Retinal pigment epithelial cell (primary cell): ENCODE results near the gene RPLP2.

Experiments used
- DNase-seq: peaks from one replicate; pipeline ENCODE4 v3.0.0-alpha.2; 2010; ENCODE audit warnings: low read depth
- H3K4me3 ChIP-seq: 2 replicates; pipeline ENCODE4 v1.5.1; 2011; ENCODE audit warnings: mild to moderate bottlenecking, low read length, control low read depth, moderate library complexity
- TF ChIP-seq, protein P1 (sequence below): conservative IDR thresholded peaks from 2 replicates; pipeline ENCODE4 v1.5.1; 2011; ENCODE audit warnings: low read depth, low read length, control low read depth, inconsistent platforms

Gene RPLP2

DNA sequence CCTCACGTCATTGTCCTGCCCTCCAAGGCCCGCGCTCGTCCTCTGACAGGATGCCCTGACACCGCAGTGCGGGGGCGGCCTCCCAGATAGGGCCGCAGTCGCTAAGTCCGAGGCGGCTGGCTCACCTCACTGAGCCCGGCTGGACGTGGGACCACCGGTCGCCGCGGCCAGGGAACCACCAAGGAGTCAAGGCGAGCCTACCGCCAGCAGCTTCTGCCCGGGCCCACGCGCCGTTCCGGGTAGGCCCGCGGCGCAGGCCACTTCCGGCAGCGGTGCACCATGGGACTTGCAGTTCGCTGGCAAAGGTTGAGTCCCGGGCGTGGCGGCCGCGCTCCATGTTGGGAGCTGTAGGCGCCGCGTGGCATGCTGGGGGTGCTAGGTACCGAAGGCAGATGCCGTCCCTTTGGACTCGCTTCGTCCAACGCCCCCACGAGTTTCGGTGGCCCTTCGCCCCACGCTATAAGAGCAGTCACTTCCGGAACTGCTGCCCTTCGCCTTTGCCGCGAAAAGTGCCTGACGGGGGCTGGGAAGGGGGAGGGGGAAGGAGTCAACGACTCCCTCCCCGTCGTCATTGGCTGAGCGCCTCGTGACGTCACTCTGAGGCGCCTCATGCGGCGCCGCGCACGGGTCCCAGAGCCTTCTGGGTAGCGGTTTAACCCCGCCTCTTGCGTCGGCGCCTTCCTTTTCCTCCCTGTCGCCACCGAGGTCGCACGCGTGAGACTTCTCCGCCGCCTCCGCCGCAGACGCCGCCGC is at the start of gene RPLP2:
Gene RPLP2, plus strand, starts transcription at position 681 of the 753 bp plus-strand sequence. CDS start 268 bp downstream, outside the sequence.
- peak within 1 kb of the TSS; percentile 88 for H3K4me3 ChIP-seq
- TF ChIP-seq, protein P1, sequence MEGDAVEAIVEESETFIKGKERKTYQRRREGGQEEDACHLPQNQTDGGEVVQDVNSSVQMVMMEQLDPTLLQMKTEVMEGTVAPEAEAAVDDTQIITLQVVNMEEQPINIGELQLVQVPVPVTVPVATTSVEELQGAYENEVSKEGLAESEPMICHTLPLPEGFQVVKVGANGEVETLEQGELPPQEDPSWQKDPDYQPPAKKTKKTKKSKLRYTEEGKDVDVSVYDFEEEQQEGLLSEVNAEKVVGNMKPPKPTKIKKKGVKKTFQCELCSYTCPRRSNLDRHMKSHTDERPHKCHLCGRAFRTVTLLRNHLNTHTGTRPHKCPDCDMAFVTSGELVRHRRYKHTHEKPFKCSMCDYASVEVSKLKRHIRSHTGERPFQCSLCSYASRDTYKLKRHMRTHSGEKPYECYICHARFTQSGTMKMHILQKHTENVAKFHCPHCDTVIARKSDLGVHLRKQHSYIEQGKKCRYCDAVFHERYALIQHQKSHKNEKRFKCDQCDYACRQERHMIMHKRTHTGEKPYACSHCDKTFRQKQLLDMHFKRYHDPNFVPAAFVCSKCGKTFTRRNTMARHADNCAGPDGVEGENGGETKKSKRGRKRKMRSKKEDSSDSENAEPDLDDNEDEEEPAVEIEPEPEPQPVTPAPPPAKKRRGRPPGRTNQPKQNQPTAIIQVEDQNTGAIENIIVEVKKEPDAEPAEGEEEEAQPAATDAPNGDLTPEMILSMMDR: no peak
- peak; percentile 88 for DNase-seq

DNA sequence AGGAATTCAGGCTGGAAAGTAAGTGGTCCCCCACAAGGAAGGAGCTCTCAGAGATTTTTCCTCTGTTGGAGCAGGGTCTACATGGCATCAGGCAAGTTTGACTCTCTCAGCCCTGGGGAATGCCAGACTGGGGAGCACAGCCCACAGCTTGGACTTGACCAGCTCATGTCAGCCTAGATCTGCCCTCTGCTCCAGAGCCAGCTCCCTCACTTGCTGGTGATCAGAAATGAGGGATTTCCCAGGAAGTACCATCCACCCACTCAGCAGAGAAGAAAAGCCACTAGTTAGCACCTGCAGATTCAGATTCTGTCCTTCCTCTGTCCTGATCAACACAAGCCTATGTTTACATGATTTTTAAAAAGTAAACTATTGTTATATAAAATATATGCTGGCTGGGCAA is 49.5 kb upstream of the RPLP2 start:
- no peak overlapping the region for H3K4me3 ChIP-seq
- TF ChIP-seq, protein P1: no peak
- no peak for DNase-seq

DNA sequence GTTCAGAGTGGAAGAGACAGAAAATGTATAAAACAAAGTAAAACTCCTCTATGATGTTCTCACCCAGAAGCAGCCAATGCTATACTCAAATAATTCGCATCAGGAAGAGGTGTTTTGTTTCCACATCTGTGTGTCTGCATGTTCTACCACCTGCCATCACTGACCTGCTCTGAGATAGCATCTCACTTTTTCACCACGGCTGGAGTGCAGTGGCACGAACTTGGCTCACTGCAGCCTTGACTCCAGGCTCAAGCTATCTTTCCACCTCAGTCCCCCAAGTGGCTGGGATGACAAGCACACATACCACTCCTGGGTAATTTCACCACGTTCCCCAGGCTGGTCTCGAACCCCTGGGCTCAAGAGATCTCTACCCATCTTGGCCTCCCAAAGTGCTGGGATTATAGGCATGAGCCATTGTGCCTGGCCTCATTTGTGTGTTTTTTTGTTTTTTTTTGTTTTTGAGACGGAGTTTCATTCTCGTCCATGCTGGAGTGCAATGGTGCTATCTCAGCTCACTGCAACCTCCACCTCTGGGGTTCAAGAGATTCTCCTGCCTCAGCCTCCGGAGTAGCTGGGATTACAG is 48.1 kb upstream of the RPLP2 start:
- DNase-seq: no peak
- H3K4me3 ChIP-seq: no peak overlapping the region
- TF ChIP-seq, protein P1: no peak

DNA sequence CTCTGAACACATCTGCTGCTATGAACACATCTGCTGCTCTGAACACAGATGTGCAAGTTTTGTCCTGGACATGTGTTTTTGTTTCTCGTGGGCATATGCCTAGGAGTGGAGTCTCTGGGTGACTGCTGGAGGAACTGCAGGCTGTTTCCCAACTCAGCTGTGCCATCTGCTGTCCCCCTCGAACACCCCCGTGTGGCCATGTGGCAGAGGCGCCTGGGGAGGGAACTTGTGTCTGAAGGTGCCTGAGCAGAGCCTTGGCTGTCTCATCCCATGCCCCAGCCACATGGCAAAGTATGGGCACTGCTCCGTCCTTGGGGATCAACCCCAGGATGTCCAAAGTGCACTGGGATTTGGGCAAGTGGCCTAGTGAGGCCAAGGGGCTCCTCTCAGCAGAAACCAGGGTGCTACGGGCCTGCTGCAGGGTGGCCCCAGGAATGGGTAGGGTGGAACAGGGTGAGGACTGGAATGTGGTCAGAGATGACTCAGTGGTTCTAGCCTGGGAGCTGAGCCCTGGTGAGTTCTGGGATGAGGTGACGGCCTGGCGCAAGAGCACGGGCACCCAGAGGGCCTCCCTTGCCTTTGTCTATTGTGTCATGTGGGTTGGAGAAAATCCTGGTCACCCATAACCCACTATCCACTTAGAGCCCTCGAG is 47.2 kb upstream of the RPLP2 start:
- no peak for DNase-seq
- TF ChIP-seq, protein P1: peak; percentile 30
- H3K4me3 ChIP-seq: no peak overlapping the region

DNA sequence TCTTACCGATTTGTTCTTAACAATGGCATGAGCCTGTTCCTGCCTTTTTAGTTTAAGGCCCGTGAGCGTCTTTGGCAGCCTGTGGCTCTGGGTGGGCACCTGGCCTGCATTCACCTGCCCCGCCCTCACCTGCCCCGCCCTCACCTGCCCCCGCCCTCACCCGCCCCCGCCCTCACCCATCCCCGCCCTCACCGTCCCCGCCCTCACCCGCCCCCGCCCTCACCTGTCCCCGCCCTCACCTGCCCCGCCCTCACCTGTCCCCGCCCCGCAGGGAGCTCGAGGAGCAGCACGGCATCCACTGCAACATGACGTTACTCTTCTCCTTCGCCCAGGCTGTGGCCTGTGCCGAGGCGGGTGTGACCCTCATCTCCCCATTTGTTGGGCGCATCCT is 46.7 kb upstream of the RPLP2 start:
- no peak for DNase-seq
- TF ChIP-seq, protein P1: no peak
- H3K4me3 ChIP-seq: no peak overlapping the region

DNA sequence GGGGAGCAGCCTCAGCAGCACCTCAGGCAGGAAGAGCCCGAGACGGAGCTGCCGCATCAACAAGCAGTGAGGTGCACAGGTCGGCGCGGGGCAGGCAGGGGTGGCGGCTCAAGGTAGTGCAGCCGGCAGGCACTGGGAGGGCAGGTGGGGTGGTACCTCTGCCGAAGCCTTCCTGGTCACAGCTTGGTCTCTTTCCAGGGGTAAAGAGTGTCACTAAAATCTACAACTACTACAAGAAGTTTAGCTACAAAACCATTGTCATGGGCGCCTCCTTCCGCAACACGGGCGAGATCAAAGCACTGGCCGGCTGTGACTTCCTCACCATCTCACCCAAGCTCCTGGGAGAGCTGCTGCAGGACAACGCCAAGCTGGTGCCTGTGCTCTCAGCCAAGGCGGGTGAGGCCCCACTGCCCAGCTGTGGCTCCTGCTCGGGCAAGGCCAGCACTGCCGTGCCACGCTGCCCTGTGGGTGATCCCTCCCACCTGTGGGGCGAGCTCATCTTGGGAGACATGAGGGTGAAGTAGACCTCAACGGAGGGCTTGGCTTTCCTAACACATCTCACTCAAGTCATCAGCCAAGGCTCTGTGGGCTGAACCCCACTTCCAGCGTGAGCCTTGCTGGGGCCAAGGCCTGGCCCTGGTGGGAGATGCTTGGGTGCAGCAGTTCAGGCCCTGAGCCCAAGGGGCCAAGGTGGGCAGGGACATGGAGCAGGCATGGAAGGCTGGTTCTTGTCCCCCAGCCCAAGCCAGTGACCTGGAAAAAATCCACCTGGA is 46.0 kb upstream of the RPLP2 start:
- DNase-seq: no peak
- TF ChIP-seq, protein P1: no peak
- H3K4me3 ChIP-seq: no peak overlapping the region
